ENCODE data around the gene EPS8L2. TPM values are rescaled to one million over a fixed set of nuclear protein-coding genes. Genes with fewer than 3 reads are reported as not detected.
A peak's percentile ranks its signal among the peaks of the same experiment; 100 is the strongest.

EPS8L2 gene
- total and polyA plus RNA-seq, 9 of the 15 experiments (the other 6 are each of a cell fraction or from before 2014, with no cell fraction given): 0.75 to 17.0 (median 3.7) TPM

- TF ChIP-seq ETV5 (CRISPR knock-in tag; IDR thresholded peaks at IDR 0.05; ENCODE audit: low read depth): peak; percentile 26; the same call in 1 of the 2 replicates
- no peak for TF ChIP-seq ZMIZ1 (IDR thresholded peaks at IDR 0.05; ENCODE audit: low read depth in 2 of 2, low read length in 2 of 2)
- no peak for TF ChIP-seq ARID2 (IDR thresholded peaks at IDR 0.05)
- TF ChIP-seq DMBX1 (CRISPR knock-in tag; IDR thresholded peaks at IDR 0.05; ENCODE audit: borderline replicate concordance): peak; percentile 34; the same call in 1 of the 2 replicates
- 0 out of 2 replicates have a peak, but pooled peaks have one; percentile 58 for TF ChIP-seq LCOR (CRISPR knock-in tag; IDR thresholded peaks at IDR 0.05)
- TF ChIP-seq FOXK1 (CRISPR knock-in tag; IDR thresholded peaks at IDR 0.05; ENCODE audit: borderline replicate concordance): peak; percentile 78
- peak; percentile 62; the same call in 1 of the 2 replicates for TF ChIP-seq MYC (IDR thresholded peaks at IDR 0.05; ENCODE audit: low read depth, low read length)
- TF ChIP-seq MYC (CRISPR knock-in tag; IDR thresholded peaks at IDR 0.05; ENCODE audit: borderline replicate concordance, low read depth): peak; percentile 59; the same call in 1 of the 2 replicates
- TF ChIP-seq HNRNPK (IDR thresholded peaks at IDR 0.05; ENCODE audit: low read depth, low read length, poor library complexity, severe bottlenecking): no peak
- no peak for TF ChIP-seq BRF2 (IDR thresholded peaks at IDR 0.05; ENCODE audit: borderline replicate concordance, insufficient read depth, insufficient read length)
- TF ChIP-seq, protein P1, sequence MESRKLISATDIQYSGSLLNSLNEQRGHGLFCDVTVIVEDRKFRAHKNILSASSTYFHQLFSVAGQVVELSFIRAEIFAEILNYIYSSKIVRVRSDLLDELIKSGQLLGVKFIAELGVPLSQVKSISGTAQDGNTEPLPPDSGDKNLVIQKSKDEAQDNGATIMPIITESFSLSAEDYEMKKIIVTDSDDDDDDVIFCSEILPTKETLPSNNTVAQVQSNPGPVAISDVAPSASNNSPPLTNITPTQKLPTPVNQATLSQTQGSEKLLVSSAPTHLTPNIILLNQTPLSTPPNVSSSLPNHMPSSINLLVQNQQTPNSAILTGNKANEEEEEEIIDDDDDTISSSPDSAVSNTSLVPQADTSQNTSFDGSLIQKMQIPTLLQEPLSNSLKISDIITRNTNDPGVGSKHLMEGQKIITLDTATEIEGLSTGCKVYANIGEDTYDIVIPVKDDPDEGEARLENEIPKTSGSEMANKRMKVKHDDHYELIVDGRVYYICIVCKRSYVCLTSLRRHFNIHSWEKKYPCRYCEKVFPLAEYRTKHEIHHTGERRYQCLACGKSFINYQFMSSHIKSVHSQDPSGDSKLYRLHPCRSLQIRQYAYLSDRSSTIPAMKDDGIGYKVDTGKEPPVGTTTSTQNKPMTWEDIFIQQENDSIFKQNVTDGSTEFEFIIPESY (CRISPR knock-in tag; IDR thresholded peaks at IDR 0.05): 0 out of 2 replicates have a peak, but pooled peaks have one; percentile 17
- TF ChIP-seq MNT (conservative IDR thresholded peaks at IDR 0.05): peak; percentile 56 to 68
- no peak for TF ChIP-seq EWSR1 (IDR thresholded peaks at IDR 0.05; ENCODE audit: borderline replicate concordance, low read depth, partially characterized antibody)
- TF ChIP-seq MXD1 (CRISPR knock-in tag; IDR thresholded peaks at IDR 0.05; ENCODE audit: borderline replicate concordance, poor library complexity, severe bottlenecking): no peak
- TF ChIP-seq HMGXB4 (CRISPR knock-in tag; IDR thresholded peaks at IDR 0.05): no peak
- peak; percentile 66 for TF ChIP-seq MXI1 (IDR thresholded peaks at IDR 0.05; ENCODE audit: low read depth, low read length)
Measured at GRCh38 chr11:748007-748359, 42.0 kb downstream of the EPS8L2 start (continued).
